C4-2B (cell line): ENCODE results near the gene LANCL1.
A peak's percentile ranks its signal among the peaks of the same experiment; 100 is the strongest.
"Not testable (repeated sequence)": the region's sequence is repeated elsewhere in the genome, so short reads cannot be mapped to it uniquely, and the experiment has no call there.

ENCODE experiments used
- H3K27ac ChIP-seq: fragments of 450-650 bp; 2 replicates; pipeline ENCODE4 v1.5.1; 2017
- ZFX ChIP-seq: fragments of 450-650 bp; IDR thresholded peaks from 2 replicates; pipeline ENCODE4 v1.6.1; 2017
- TF ChIP-seq, protein P1 (sequence below): fragments of 450-650 bp; conservative IDR thresholded peaks from 2 replicates; pipeline ENCODE4 v1.5.1; 2017; ENCODE audit warnings: mild to moderate bottlenecking

LANCL1 gene

DNA sequence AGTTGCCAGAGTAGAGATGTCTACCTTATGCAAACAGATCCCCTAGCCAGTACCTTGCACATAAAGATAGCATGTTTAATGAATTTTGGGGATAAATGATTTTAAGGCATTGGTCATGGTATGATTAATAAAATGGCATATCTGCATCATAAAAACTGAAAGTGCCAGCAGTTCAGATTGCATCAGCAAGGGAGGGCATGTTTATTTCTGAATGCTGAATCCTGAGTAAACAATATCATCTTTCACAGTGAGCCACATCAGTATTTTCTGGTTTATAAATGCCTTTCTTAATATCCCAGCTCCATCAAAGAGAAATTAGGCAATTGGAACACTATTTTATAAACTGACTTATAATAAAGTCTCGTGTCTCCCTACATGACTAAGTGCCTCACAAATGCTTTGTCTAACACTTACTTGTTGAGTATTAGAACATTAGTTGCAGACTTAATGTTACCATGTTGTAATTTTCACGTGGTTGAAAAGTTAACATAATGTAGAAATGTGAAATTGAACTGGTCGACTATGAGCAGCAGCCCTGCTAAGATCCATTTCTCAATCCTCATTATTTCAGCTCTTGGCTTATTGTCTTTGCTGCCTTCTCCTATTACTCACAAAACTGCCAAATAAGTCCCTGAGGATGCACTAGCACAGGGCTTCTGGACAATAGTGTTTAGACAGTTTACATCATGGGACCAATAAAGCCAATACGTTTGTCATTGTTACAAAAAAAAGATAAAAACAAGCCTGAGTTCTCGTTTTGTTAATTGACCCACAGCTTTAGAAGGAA lies 48.0 kb downstream of the LANCL1 start:
- H3K27ac ChIP-seq = no peak overlapping the region
- no peak for TF ChIP-seq ZFX
- TF ChIP-seq, protein P1, sequence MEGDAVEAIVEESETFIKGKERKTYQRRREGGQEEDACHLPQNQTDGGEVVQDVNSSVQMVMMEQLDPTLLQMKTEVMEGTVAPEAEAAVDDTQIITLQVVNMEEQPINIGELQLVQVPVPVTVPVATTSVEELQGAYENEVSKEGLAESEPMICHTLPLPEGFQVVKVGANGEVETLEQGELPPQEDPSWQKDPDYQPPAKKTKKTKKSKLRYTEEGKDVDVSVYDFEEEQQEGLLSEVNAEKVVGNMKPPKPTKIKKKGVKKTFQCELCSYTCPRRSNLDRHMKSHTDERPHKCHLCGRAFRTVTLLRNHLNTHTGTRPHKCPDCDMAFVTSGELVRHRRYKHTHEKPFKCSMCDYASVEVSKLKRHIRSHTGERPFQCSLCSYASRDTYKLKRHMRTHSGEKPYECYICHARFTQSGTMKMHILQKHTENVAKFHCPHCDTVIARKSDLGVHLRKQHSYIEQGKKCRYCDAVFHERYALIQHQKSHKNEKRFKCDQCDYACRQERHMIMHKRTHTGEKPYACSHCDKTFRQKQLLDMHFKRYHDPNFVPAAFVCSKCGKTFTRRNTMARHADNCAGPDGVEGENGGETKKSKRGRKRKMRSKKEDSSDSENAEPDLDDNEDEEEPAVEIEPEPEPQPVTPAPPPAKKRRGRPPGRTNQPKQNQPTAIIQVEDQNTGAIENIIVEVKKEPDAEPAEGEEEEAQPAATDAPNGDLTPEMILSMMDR = no peak

DNA sequence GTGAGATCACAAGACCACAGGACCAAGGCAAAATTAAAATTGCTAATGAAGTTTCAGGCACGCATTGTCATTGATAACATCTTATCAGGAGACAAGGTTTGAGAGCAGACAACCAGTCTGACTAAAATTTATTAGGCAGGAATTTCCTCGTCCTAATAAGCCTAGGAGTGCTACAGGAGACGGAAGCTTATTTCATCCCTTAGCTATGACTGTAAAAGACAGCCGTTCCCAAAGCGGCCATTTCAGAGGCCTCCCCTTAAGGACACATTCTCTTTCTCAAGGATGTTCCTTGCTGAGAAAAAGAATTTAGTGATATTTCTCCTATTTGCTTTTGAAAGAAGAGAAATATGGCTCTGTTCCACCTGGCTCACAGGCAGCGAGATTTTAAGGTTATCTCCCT lies 49.2 kb downstream of the LANCL1 start:
- not testable (repeated sequence) for H3K27ac ChIP-seq

DNA sequence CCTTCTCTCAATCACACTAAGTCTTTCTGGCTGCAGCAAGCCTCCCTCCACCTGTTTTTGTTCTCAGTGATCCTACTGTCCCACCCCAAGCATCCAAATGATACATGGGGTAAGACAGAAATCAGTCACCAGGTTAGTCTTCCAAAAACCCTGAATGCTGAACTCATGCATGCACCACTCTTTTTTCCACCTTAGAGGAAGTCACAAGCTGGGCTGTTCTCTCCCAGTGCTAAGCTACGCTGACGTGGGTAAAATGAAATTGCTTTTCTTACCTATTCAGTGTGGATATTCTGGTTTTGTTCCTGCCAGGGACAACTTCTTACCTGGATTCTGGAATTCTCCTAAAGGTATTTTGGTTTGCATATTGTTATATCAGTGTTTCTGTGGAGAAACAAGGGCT lies 54.2 kb downstream of the LANCL1 start:
- TF ChIP-seq, protein P1 = no peak
- no peak for TF ChIP-seq ZFX
- no peak overlapping the region for H3K27ac ChIP-seq

DNA sequence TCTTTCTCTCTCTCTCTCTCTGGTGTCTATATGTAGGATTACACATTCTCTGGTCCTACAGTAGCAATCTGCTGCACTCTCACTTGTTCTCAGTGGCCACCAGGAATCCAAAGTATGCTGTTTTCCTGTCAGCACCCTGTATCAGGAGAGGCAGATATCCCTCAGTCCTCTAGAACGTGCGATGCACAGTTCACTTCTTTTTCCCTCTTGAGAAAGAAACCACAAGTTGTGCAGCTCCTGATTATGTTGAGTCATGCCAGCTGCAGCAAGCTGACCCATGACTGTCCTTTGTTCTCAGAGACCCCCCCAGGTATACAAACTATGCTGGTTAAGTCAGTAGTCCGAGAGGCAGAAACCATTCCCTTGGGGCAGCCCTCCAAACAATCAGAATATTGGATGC lies 54.6 kb downstream of the LANCL1 start:
- H3K27ac ChIP-seq = no peak overlapping the region
- no peak for TF ChIP-seq ZFX
- TF ChIP-seq, protein P1 = no peak

DNA sequence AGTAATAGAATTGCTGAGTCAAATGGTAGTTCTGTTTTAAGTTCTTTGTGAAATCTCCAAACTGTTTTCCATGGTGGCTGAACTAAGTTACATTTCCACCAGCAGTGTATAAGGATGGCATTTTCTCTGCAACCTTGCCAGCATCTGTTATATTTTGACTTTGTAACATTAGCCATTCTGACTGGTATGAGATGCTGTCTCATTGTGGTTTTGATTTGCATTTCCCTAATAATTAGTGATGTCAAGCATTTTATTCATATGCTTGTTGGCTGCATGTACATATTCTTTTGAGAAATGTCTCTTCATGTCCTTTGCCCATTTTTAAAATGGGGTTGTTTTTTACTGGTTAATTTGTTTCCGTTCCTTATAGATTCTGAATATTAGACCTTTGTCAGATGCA lies 63.9 kb downstream of the LANCL1 start:
- TF ChIP-seq ZFX = no peak
- TF ChIP-seq, protein P1 = no peak
- H3K27ac ChIP-seq = no peak overlapping the region

DNA sequence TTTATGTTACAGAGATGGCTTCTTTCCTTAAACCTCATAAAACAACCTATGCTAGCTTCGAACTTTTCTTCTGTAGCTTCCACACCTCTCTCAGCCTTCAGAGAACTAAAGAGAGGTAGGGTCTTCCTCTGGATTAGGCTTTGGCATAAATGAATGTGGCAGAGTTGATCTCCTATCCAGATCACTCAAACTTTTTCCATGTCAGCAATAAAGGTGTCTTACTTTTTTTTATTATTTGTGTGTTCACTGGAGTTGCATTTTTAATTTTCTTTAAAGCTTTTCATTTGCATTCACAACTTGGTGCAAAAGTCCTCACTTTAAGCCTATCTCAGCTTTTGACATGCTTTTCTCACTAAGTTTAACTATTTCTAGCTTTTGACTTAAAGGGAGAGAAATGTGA lies 66.0 kb downstream of the LANCL1 start:
- H3K27ac ChIP-seq = no peak overlapping the region
- no peak for TF ChIP-seq ZFX
- TF ChIP-seq, protein P1 = no peak

DNA sequence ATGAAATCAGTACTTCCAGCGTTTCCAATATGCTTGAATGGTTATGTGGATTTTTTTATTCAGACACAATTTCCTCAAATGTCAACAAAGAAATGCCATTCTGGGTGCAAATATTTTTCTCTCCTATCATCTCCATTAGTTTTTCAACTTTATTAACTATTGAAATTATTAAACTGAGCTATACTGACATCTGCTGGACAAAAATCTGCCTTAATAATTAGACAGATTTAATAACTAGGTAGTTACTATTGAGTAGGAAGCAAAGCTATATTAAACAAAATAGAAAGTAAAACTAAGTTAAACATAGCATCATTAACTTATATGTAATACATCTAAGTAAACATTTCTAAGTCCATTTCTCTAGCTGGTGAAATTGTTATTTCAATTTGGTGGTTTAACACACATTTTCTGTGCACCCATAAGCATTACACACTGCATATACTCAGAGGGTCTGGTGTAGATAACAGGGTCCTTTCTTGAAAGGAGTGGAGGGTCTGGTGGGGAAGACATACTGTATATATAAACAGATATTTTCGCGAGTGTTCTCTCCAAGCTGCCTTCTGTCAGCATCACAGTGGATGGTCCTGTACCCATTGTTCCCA lies 77.0 kb downstream of the LANCL1 start:
- H3K27ac ChIP-seq = no peak overlapping the region
- TF ChIP-seq, protein P1 = peak; percentile 68
- no peak for TF ChIP-seq ZFX

DNA sequence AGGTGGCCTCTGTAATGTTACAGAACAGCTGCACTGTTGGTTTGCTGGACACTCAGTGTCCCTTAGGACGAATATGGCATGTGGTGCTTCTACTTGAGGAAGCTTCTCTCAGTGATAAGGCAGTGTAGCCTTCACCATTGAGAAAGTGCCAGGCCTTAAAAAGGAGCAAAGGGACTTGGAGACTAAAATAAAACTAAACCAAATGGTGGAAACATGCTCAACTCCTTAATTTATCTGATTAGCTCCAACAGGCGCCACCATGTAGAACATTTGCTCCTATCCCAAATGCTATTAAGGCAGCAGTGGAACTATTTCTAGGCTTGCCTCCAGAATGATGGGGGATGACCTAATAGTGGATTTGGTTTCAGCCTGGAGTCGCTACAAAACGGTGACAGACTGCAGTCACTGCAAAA lies 84.1 kb downstream of the LANCL1 start:
- no peak overlapping the region for H3K27ac ChIP-seq
- TF ChIP-seq ZFX = no peak
- TF ChIP-seq, protein P1 = no peak
